Testis (tissue), 3 donors: ENCODE data around the gene GLE1. TPM values are rescaled to one million over a fixed set of nuclear protein-coding genes. Genes with fewer than 3 reads are reported as not detected.

ENCODE experiments used
- DNase-seq: peaks from one replicate; pipeline ENCODE4 v3.0.0-alpha.2; 2019
- H3K27ac ChIP-seq, 2 donors: fragments of 200-600 bp; sonication (generic); one replicate each; pipeline ENCODE4 v1.5.1; 2019
- H3K27me3 ChIP-seq: fragments of 200-600 bp; sonication (generic); one replicate; pipeline ENCODE4 v1.5.1; 2019
- H3K36me3 ChIP-seq: fragments of 200-600 bp; sonication (generic); one replicate; pipeline ENCODE4 v1.5.1; 2017; ENCODE audit warnings: low read depth; ENCODE audit errors: missing control alignments
- H3K4me1 ChIP-seq: fragments of 200-600 bp; sonication (generic); one replicate; pipeline ENCODE4 v1.5.1; 2019
- H3K4me3 ChIP-seq, 2 donors: fragments of 200-600 bp; sonication (generic); one replicate each; pipeline ENCODE4 v1.5.1; 2017 to 2019
- H3K9me3 ChIP-seq: fragments of 200-600 bp; sonication (generic); one replicate; pipeline ENCODE4 v1.5.1; 2017
- CTCF ChIP-seq, 3 experiments: fragments of 450-650 bp in 2 of 3; fragments of 200-600 bp in 1 of 3; sonication (generic) in 1 of 3; IDR thresholded peaks; one replicate each; pipeline ENCODE4 v1.5.1; 2016 to 2019; ENCODE audit warnings: antibody characterized with exemption in 3 of 3, mild to moderate bottlenecking in 2 of 3, moderate library complexity in 1 of 3
- POLR2A ChIP-seq: fragments of 450-650 bp; IDR thresholded peaks from one replicate; pipeline ENCODE4 v1.6.1; 2017; ENCODE audit warnings: antibody characterized with exemption, mild to moderate bottlenecking, moderate library complexity
- WGBS, 2 donors: methylation state at CpG; one replicate each; pipeline ENCODE4 v1.1.5; 2018; 5-methylcytosine and 5-hydroxymethylcytosine counted together
- intact Hi-C: fragments of 100-400 bp; cut with DNase I; formaldehyde crosslinking; loops from one replicate; pipeline ENCODE4 v1.15.1; 2023; ENCODE audit warnings: low total_unique reads
- polyA plus RNA-seq: library from polyadenylated mRNA; stranded (reverse); fragments of 350-450 nt; fragmentation: Illumina TruSeq; extraction: RNeasy Lipid Tissue Mini Kit (QIAGEN cat#74804); gene quantifications from one replicate; pipeline ENCODE4 v1.2.3, GENCODE V29; 2014; ENCODE audit warnings: low read depth, low replicate concordance; ENCODE audit not compliant: insufficient read depth
- total RNA-seq, 2 donors: library from RNA; depleted of rRNA; stranded (reverse); fragments of >200 nt; gene quantifications; one replicate each; pipeline ENCODE4 v1.2.3, GENCODE V29; 2016

GLE1 gene
- total and polyA plus RNA-seq, 3 donors from 2014 or later: 44.7 to 82.3 (median 59.7) TPM

- intact Hi-C loops: no loop called here
- no peaks in the 10 kb centered on the region for H3K27me3 ChIP-seq
- H3K4me1 ChIP-seq: peaks cover 7% of the 10 kb centered on the region
- H3K9me3 ChIP-seq: no peaks in the 10 kb centered on the region
- no peak for DNase-seq
- H3K36me3 ChIP-seq: no peaks in the 10 kb centered on the region
- peak overlapping the region in 1 of 2 donors; percentile 85 for H3K27ac ChIP-seq
- WGBS, 2 donors: 25 to 27% methylated on average over 13 to 14 of the region's 14 CpGs
- no peak for TF ChIP-seq POLR2A
- no peak for TF ChIP-seq CTCF (IDR thresholded peaks at IDR 0.05)
- peak overlapping the region; percentile 84 to 88 for H3K4me3 ChIP-seq
Observed at GRCh38 chr9:128457207-128457606, 47.3 kb upstream of the GLE1 start.

GRCh38 chr9:128459011-128459410, 45.5 kb upstream of the GLE1 start:
- no peak overlapping the region for H3K4me3 ChIP-seq
- intact Hi-C loops: no loop called here
- H3K27ac ChIP-seq: no peak overlapping the region
- no peak for DNase-seq
- TF ChIP-seq POLR2A (no peak), CTCF (IDR thresholded peaks at IDR 0.05) (no peak)
- no peaks in the 10 kb centered on the region for H3K27me3 ChIP-seq
- WGBS, 2 donors: 89 to 95% methylated on average over 3 of the region's 3 CpGs
- no peaks in the 10 kb centered on the region for H3K9me3 ChIP-seq
- H3K36me3 ChIP-seq: no peaks in the 10 kb centered on the region
- peaks cover 7% of the 10 kb centered on the region for H3K4me1 ChIP-seq

GRCh38 chr9:128469070-128469469, 35.4 kb upstream of the GLE1 start:
- no peak for DNase-seq
- H3K27me3 ChIP-seq: no peaks in the 10 kb centered on the region
- no peaks in the 10 kb centered on the region for H3K9me3 ChIP-seq
- H3K4me3 ChIP-seq: no peak overlapping the region
- no peaks in the 10 kb centered on the region for H3K36me3 ChIP-seq
- intact Hi-C loops: no loop called here
- H3K27ac ChIP-seq: no peak overlapping the region
- TF ChIP-seq POLR2A (no peak), CTCF (IDR thresholded peaks at IDR 0.05) (no peak)
- no peaks in the 10 kb centered on the region for H3K4me1 ChIP-seq
- WGBS, 2 donors: 77 to 86% methylated on average over 7 of the region's 7 CpGs

- Histone ChIP-seq H3K9me3 (no peaks in the 10 kb centered on the region), H3K4me3 (no peak overlapping the region), H3K36me3 (no peaks in the 10 kb centered on the region), H3K27ac (no peak overlapping the region), H3K4me1 (no peaks in the 10 kb centered on the region), H3K27me3 (no peaks in the 10 kb centered on the region)
- no peak for TF ChIP-seq CTCF (IDR thresholded peaks at IDR 0.05)
- TF ChIP-seq POLR2A: no peak
- DNase-seq: no peak
- 81 to 83% methylated on average over 5 of the region's 5 CpGs for WGBS, 2 donors
- intact Hi-C loops: no loop called here
Observed at GRCh38 chr9:128470560-128470959, 34.0 kb upstream of the GLE1 start.

- no peak overlapping the region for H3K4me3 ChIP-seq
- no peak overlapping the region for H3K27ac ChIP-seq
- DNase-seq: no peak
- H3K9me3 ChIP-seq: no peaks in the 10 kb centered on the region
- intact Hi-C loops: no loop called here
- TF ChIP-seq CTCF (IDR thresholded peaks at IDR 0.05) (no peak), POLR2A (no peak)
- no peaks in the 10 kb centered on the region for H3K4me1 ChIP-seq
- no peaks in the 10 kb centered on the region for H3K27me3 ChIP-seq
- 85 to 88% methylated on average over 2 to 5 of the region's 5 CpGs for WGBS, 2 donors
- H3K36me3 ChIP-seq: no peaks in the 10 kb centered on the region
Observed at GRCh38 chr9:128473104-128473503, 31.4 kb upstream of the GLE1 start.
